Neural progenitor cell (in vitro differentiated cells): ENCODE data around the gene SPRR2F.

Experiments
- EZH2 ChIP-seq: fragments of 200-600 bp; sonication (generic); IDR thresholded peaks from 2 replicates; pipeline ENCODE4 v1.6.1; 2017; ENCODE audit warnings: antibody characterized with exemption, mild to moderate bottlenecking, moderate library complexity
- EZH2phosphoT487 ChIP-seq: fragments of 200-600 bp; sonication (generic); IDR thresholded peaks from 2 replicates; pipeline ENCODE4 v1.6.1; 2017; ENCODE audit warnings: antibody characterized with exemption
- TF ChIP-seq, protein P1 (sequence below): fragments of 200-600 bp; sonication (generic); IDR thresholded peaks from 2 replicates; pipeline ENCODE4 v1.5.1; 2017; ENCODE audit warnings: antibody characterized with exemption, mild to moderate bottlenecking

- no peak for TF ChIP-seq EZH2
- TF ChIP-seq, protein P1, sequence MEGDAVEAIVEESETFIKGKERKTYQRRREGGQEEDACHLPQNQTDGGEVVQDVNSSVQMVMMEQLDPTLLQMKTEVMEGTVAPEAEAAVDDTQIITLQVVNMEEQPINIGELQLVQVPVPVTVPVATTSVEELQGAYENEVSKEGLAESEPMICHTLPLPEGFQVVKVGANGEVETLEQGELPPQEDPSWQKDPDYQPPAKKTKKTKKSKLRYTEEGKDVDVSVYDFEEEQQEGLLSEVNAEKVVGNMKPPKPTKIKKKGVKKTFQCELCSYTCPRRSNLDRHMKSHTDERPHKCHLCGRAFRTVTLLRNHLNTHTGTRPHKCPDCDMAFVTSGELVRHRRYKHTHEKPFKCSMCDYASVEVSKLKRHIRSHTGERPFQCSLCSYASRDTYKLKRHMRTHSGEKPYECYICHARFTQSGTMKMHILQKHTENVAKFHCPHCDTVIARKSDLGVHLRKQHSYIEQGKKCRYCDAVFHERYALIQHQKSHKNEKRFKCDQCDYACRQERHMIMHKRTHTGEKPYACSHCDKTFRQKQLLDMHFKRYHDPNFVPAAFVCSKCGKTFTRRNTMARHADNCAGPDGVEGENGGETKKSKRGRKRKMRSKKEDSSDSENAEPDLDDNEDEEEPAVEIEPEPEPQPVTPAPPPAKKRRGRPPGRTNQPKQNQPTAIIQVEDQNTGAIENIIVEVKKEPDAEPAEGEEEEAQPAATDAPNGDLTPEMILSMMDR, result no peak
- no peak for TF ChIP-seq EZH2phosphoT487
Observed at GRCh38 chr1:153141377-153141776, 28.1 kb upstream of the SPRR2F start.
